Loucy (cell line): ENCODE measurements around the gene SLC28A1.
"Not testable (repeated sequence)": the region's sequence is repeated elsewhere in the genome, so short reads cannot be mapped to it uniquely, and the experiment has no call there.

Experiments
- H2AFZ ChIP-seq: fragments of 200-600 bp; sonication (generic); 2 replicates; pipeline ENCODE4 v1.6.0; 2016; ENCODE audit warnings: antibody characterized with exemption, mild to moderate bottlenecking, low read length, moderate library complexity
- H3F3A ChIP-seq: fragments of 200-600 bp; 2 replicates; pipeline ENCODE4 v1.6.0; 2016; ENCODE audit warnings: antibody characterized with exemption, low read depth, mild to moderate bottlenecking
- H3K27me3 ChIP-seq: fragments of 200-600 bp; sonication (generic); 2 replicates; pipeline ENCODE4 v1.6.1; 2014; ENCODE audit warnings: low read length, mild to moderate bottlenecking; ENCODE audit not compliant: insufficient read depth, poor library complexity, severe bottlenecking
- H3K36me3 ChIP-seq: fragments of 200-600 bp; sonication (generic); 2 replicates; pipeline ENCODE4 v1.6.1; 2016; ENCODE audit warnings: low read length; ENCODE audit not compliant: insufficient read depth
- H3K4me1 ChIP-seq: fragments of 200-600 bp; sonication (generic); 2 replicates; pipeline ENCODE4 v1.5.1; 2014; ENCODE audit warnings: low read length, mild to moderate bottlenecking; ENCODE audit not compliant: insufficient read depth, poor library complexity, severe bottlenecking
- H3K4me2 ChIP-seq: fragments of 200-600 bp; sonication (generic); 2 replicates; pipeline ENCODE4 v1.6.0; 2014; ENCODE audit warnings: antibody characterized with exemption, low read length, low read depth, mild to moderate bottlenecking; ENCODE audit not compliant: poor library complexity, severe bottlenecking
- H3K4me3 ChIP-seq: fragments of 200-600 bp; sonication (generic); 2 replicates; pipeline ENCODE4 v1.5.1; 2014; ENCODE audit warnings: low read length, mild to moderate bottlenecking, mixed read lengths; ENCODE audit not compliant: poor library complexity, severe bottlenecking
- H3K79me2 ChIP-seq: fragments of 200-600 bp; sonication (generic); 2 replicates; pipeline ENCODE4 v1.6.1; 2014; ENCODE audit warnings: low read length; ENCODE audit not compliant: insufficient read depth
- H3K9ac ChIP-seq: fragments of 200-600 bp; sonication (generic); 2 replicates; pipeline ENCODE4 v1.6.0; 2014; ENCODE audit warnings: mild to moderate bottlenecking, low read depth, low read length, moderate library complexity; ENCODE audit not compliant: poor library complexity, severe bottlenecking
- H3K9me2 ChIP-seq: fragments of 200-600 bp; sonication (generic); replicated peaks from 2 replicates; pipeline ENCODE4 v1.6.1; 2016; ENCODE audit warnings: low read depth, low read length, mixed read lengths
- H3K9me3 ChIP-seq: fragments of 200-600 bp; sonication (generic); 2 replicates; pipeline ENCODE4 v1.6.1; 2014; ENCODE audit warnings: mild to moderate bottlenecking, antibody characterized with exemption, low read length, low read depth; ENCODE audit not compliant: insufficient read depth
- H4K20me1 ChIP-seq: fragments of 200-600 bp; sonication (generic); 2 replicates; pipeline ENCODE4 v1.6.0; 2014; ENCODE audit warnings: antibody characterized with exemption, low read length, mild to moderate bottlenecking; ENCODE audit not compliant: insufficient read depth, poor library complexity, severe bottlenecking
- CTCF ChIP-seq: fragments of 200-600 bp; sonication (generic); conservative IDR thresholded peaks from 2 replicates; pipeline ENCODE4 v1.5.1; 2014; ENCODE audit warnings: mild to moderate bottlenecking, antibody characterized with exemption, low read length
- EZH2phosphoT487 ChIP-seq: fragments of 200-600 bp; IDR thresholded peaks from 2 replicates; pipeline ENCODE4 v1.6.1; 2018; ENCODE audit warnings: antibody characterized with exemption, mild to moderate bottlenecking, moderate library complexity, borderline replicate concordance

The SLC28A1 gene

GRCh38 chr15:84874981-84875699 is 9.3 kb upstream of the SLC28A1 start:
- H4K20me1 ChIP-seq: no peaks in the 10 kb centered on the region

GRCh38 chr15:84876269-84876668 is 8.2 kb upstream of the SLC28A1 start:
- H3K4me3 ChIP-seq: no peak overlapping the region
- TF ChIP-seq EZH2phosphoT487 (no peak), CTCF (no peak)
- no peak overlapping the region for H3K4me2 ChIP-seq
- no peaks in the 10 kb centered on the region for H4K20me1 ChIP-seq
- no peaks in the 10 kb centered on the region for H3K4me1 ChIP-seq
- H3K36me3 ChIP-seq: no peaks in the 10 kb centered on the region
- H3K27me3 ChIP-seq: no peaks in the 10 kb centered on the region
- no peak overlapping the region for H2AFZ ChIP-seq
- H3K9me3 ChIP-seq: no peaks in the 10 kb centered on the region
- no peaks in the 10 kb centered on the region for H3K9me2 ChIP-seq
- H3F3A ChIP-seq: no peaks in the 10 kb centered on the region
- no peaks in the 10 kb centered on the region for H3K79me2 ChIP-seq
- no peak overlapping the region for H3K9ac ChIP-seq

More at GRCh38 chr15:84874981-84875699, 9.3 kb upstream of the SLC28A1 start:
- TF ChIP-seq EZH2phosphoT487 (no peak), CTCF (no peak)
- Histone ChIP-seq H3K9me2 (no peaks in the 10 kb centered on the region), H3K9me3 (no peaks in the 10 kb centered on the region), H3K4me2 (no peak overlapping the region), H2AFZ (no peak overlapping the region), H3K4me3 (no peak overlapping the region), H3F3A (no peaks in the 10 kb centered on the region), H3K4me1 (no peaks in the 10 kb centered on the region), H3K36me3 (no peaks in the 10 kb centered on the region), H3K27me3 (no peaks in the 10 kb centered on the region), H3K79me2 (no peaks in the 10 kb centered on the region), H3K9ac (no peak overlapping the region)

GRCh38 chr15:84877701-84878100 is 6.8 kb upstream of the SLC28A1 start:
- H3K9me3 ChIP-seq, H3K4me1 ChIP-seq, H3K4me2 ChIP-seq: not testable (repeated sequence)

GRCh38 chr15:84878504-84878903 is 6.0 kb upstream of the SLC28A1 start:
- no peaks in the 10 kb centered on the region for H3K9me2 ChIP-seq
- H3K27me3 ChIP-seq: no peaks in the 10 kb centered on the region
- no peak overlapping the region for H3K4me3 ChIP-seq
- no peaks in the 10 kb centered on the region for H3K4me1 ChIP-seq
- H3K9me3 ChIP-seq: no peaks in the 10 kb centered on the region
- no peaks in the 10 kb centered on the region for H3K36me3 ChIP-seq
- H3F3A ChIP-seq: no peaks in the 10 kb centered on the region
- TF ChIP-seq EZH2phosphoT487 (no peak), CTCF (peak; percentile 84)
- H4K20me1 ChIP-seq: no peaks in the 10 kb centered on the region
- H3K79me2 ChIP-seq: no peaks in the 10 kb centered on the region
- no peak overlapping the region for H3K9ac ChIP-seq
- H2AFZ ChIP-seq: 0 out of 2 replicates have a peak overlapping the region, but pooled peaks have one; percentile 66
- no peak overlapping the region for H3K4me2 ChIP-seq

More at GRCh38 chr15:84877701-84878100, 6.8 kb upstream of the SLC28A1 start:
- H4K20me1 ChIP-seq, H3K79me2 ChIP-seq, H3K4me3 ChIP-seq, H3K27me3 ChIP-seq, H3K9ac ChIP-seq, H3K36me3 ChIP-seq, H2AFZ ChIP-seq, H3K9me2 ChIP-seq, H3F3A ChIP-seq: not testable (repeated sequence)
